Neuronal stem cell (in vitro differentiated cells): ENCODE data around the gene PKHD1.
A peak's percentile ranks its signal among the peaks of the same experiment; 100 is the strongest.

Experiments
- DNase-seq: peaks from one replicate; pipeline ENCODE4 v3.0.0-alpha.2; 2013; ENCODE audit warnings: low spot score
- H2AFZ ChIP-seq: one replicate; pipeline ENCODE4 v1.6.1; 2013; ENCODE audit warnings: mild to moderate bottlenecking, low read length, inconsistent platforms
- H2AK5ac ChIP-seq: 2 replicates; pipeline ENCODE4 v1.6.1; 2013; ENCODE audit warnings: low read depth, mild to moderate bottlenecking, inconsistent platforms, low read length, moderate library complexity, mixed read lengths
- H2BK120ac ChIP-seq: 2 replicates; pipeline ENCODE4 v1.6.1; 2013; ENCODE audit warnings: low read depth, mild to moderate bottlenecking, inconsistent platforms, low read length, moderate library complexity, mixed read lengths
- H2BK12ac ChIP-seq: one replicate; pipeline ENCODE4 v1.6.1; 2013; ENCODE audit warnings: low read length, inconsistent platforms
- H2BK15ac ChIP-seq: 2 replicates; pipeline ENCODE4 v1.6.1; 2013; ENCODE audit warnings: mild to moderate bottlenecking, low read length, inconsistent platforms, mixed read lengths
- H2BK5ac ChIP-seq: one replicate; pipeline ENCODE4 v1.6.1; 2013; ENCODE audit warnings: inconsistent platforms, mild to moderate bottlenecking, low read length, moderate library complexity
- H3K14ac ChIP-seq: one replicate; pipeline ENCODE4 v1.6.1; 2013; ENCODE audit warnings: low read length, inconsistent platforms
- H3K18ac ChIP-seq: 2 replicates; pipeline ENCODE4 v1.6.1; 2013; ENCODE audit warnings: low read length, inconsistent platforms
- H3K23ac ChIP-seq: 2 replicates; pipeline ENCODE4 v1.6.1; 2013; ENCODE audit warnings: low read depth, mild to moderate bottlenecking, mixed read lengths, low read length, inconsistent platforms; ENCODE audit not compliant: poor library complexity
- H3K27ac ChIP-seq: replicated peaks from 3 replicates; pipeline ENCODE4 v1.5.1; 2013; ENCODE audit warnings: low read length, inconsistent platforms
- H3K27me3 ChIP-seq, 3 experiments: 2 replicates each; pipeline ENCODE4 v1.6.1; 2013; ENCODE audit warnings: low read length in 3 of 3, mild to moderate bottlenecking in 2 of 3, inconsistent platforms in 1 of 3, low read depth in 1 of 3, mixed read lengths in 1 of 3, moderate library complexity in 1 of 3; ENCODE audit not compliant: control insufficient read depth in 3 of 3, insufficient read depth in 3 of 3
- H3K36me3 ChIP-seq, 2 donors: replicated peaks in 1 of 2; 2 replicates each; pipeline ENCODE4 v1.6.1; 2013; ENCODE audit warnings: low read length in 2 of 2; ENCODE audit not compliant: control insufficient read depth in 2 of 2, insufficient read depth in 2 of 2
- H3K4ac ChIP-seq: 2 replicates; pipeline ENCODE4 v1.6.1; 2013; ENCODE audit warnings: inconsistent platforms, mild to moderate bottlenecking, low read length, moderate library complexity
- H3K4me1 ChIP-seq, 2 donors: 1 replicate in 1 of 2; 2 replicates in 1 of 2; pipeline ENCODE4 v1.6.1; 2013; ENCODE audit warnings: low read length in 2 of 2, low read depth in 1 of 2; ENCODE audit not compliant: control insufficient read depth in 2 of 2, insufficient read depth in 1 of 2
- H3K4me2 ChIP-seq: one replicate; pipeline ENCODE4 v1.6.1; 2013; ENCODE audit warnings: mild to moderate bottlenecking, low read length, inconsistent platforms; ENCODE audit not compliant: insufficient read depth, poor library complexity, severe bottlenecking
- H3K4me3 ChIP-seq, 2 donors: 2 replicates each; pipeline ENCODE4 v1.5.1; 2013; ENCODE audit warnings: low read length in 2 of 2, mild to moderate bottlenecking in 2 of 2, inconsistent platforms in 1 of 2, moderate library complexity in 1 of 2
- H3K79me1 ChIP-seq: one replicate; pipeline ENCODE4 v1.6.1; 2013; ENCODE audit warnings: low read depth, mild to moderate bottlenecking, inconsistent platforms, low read length, moderate library complexity
- H3K9ac ChIP-seq: one replicate; pipeline ENCODE4 v1.6.1; 2013; ENCODE audit warnings: mild to moderate bottlenecking, low read depth, low read length, inconsistent platforms; ENCODE audit not compliant: poor library complexity
- H3K9me3 ChIP-seq, 2 donors: replicated peaks in 1 of 2; 2 replicates each; pipeline versions ENCODE3 to v1.6.1; 2013; ENCODE audit warnings: low read length in 2 of 2, mild to moderate bottlenecking in 2 of 2, inconsistent platforms in 1 of 2, low read depth in 1 of 2, mixed read lengths in 1 of 2, moderate library complexity in 1 of 2; ENCODE audit not compliant: control insufficient read depth in 2 of 2, insufficient read depth in 1 of 2
- H4K8ac ChIP-seq: one replicate; pipeline ENCODE4 v1.6.1; 2013; ENCODE audit warnings: low read depth, mild to moderate bottlenecking, inconsistent platforms, low read length, moderate library complexity
- H4K91ac ChIP-seq: one replicate; pipeline ENCODE4 v1.6.1; 2013; ENCODE audit warnings: low read length, low read depth, mild to moderate bottlenecking, inconsistent platforms; ENCODE audit not compliant: poor library complexity
- WGBS, 2 donors: extraction: QIAGEN DNeasy Blood & Tissue Kit; methylation state at CpG; one replicate each; pipeline ENCODE4 v1.1.7; 2013; ENCODE audit warnings: missing lambda C conversion rate in 2 of 2, mixed read lengths in 1 of 2; ENCODE audit not compliant: insufficient read length in 2 of 2, insufficient replicate concordance in 1 of 2; ENCODE audit errors: extremely low coverage in 2 of 2; 5-methylcytosine and 5-hydroxymethylcytosine counted together

PKHD1 gene

DNA sequence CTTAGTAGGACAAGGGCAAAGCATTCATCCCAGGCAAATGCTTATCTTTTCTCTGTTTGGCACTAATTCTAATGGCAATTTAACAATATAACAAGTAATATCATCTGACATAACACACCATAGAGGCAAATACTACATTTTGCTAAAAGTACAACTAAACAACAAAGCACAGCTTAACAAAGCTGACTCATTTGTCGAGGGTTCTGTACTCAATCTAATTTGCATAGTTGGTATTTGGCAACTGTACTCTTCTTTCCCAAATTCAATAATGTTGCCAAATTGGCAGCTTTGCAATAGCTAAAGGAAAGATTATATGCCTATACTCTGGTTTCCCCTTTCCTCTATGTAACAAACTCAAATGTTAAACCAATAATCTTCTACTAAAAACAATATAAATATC is 461.0 kb downstream of the PKHD1 start:
- H2BK15ac ChIP-seq, result no peak overlapping the region
- no peak overlapping the region for H2BK12ac ChIP-seq

GRCh38 chr6:51625566-51625965 is 461.8 kb downstream of the PKHD1 start:
- H3K4ac ChIP-seq, result no peak overlapping the region
- H3K4me1 ChIP-seq, result no peaks in the 10 kb centered on the region
- H3K23ac ChIP-seq, result no peak overlapping the region
- no peak overlapping the region for H4K91ac ChIP-seq
- H3K4me3 ChIP-seq, result no peak overlapping the region
- no peaks in the 10 kb centered on the region for H3K79me1 ChIP-seq
- no peak overlapping the region for H2AK5ac ChIP-seq
- no peak overlapping the region for H2BK15ac ChIP-seq
- H3K36me3 ChIP-seq, result no peaks in the 10 kb centered on the region
- H3K4me2 ChIP-seq, result no peak overlapping the region
- H4K8ac ChIP-seq, result no peak overlapping the region
- no peak for DNase-seq
- H3K18ac ChIP-seq, result no peak overlapping the region
- H3K9ac ChIP-seq, result no peak overlapping the region
- no CpG with 5 or more reads among the region's 4 CpGs for WGBS, 2 donors
- H2AFZ ChIP-seq, result no peak overlapping the region
- H3K9me3 ChIP-seq, result no peaks in the 10 kb centered on the region
- H3K14ac ChIP-seq, result no peak overlapping the region
- no peak overlapping the region for H3K27ac ChIP-seq
- no peak overlapping the region for H2BK5ac ChIP-seq
- no peak overlapping the region for H2BK12ac ChIP-seq
- no peaks in the 10 kb centered on the region for H3K27me3 ChIP-seq
- no peak overlapping the region for H2BK120ac ChIP-seq

More for the DNA sequence above, 461.0 kb downstream of the PKHD1 start:
- H3K4me1 ChIP-seq, result no peaks in the 10 kb centered on the region
- H4K8ac ChIP-seq, result no peak overlapping the region
- no peak overlapping the region for H4K91ac ChIP-seq
- H2BK120ac ChIP-seq, result no peak overlapping the region
- no peak overlapping the region for H3K4me3 ChIP-seq
- H2BK5ac ChIP-seq, result no peak overlapping the region
- no peak overlapping the region for H3K18ac ChIP-seq
- no peak overlapping the region for H3K4me2 ChIP-seq
- H3K4ac ChIP-seq, result no peak overlapping the region
- no peaks in the 10 kb centered on the region for H3K36me3 ChIP-seq
- H2AFZ ChIP-seq, result no peak overlapping the region
- WGBS, 2 donors, result no CpG with 5 or more reads among the region's 1 CpG
- H3K79me1 ChIP-seq, result no peaks in the 10 kb centered on the region
- H3K9me3 ChIP-seq, result no peaks in the 10 kb centered on the region
- H3K9ac ChIP-seq, result no peak overlapping the region
- no peaks in the 10 kb centered on the region for H3K27me3 ChIP-seq
- H3K27ac ChIP-seq, result no peak overlapping the region
- H3K23ac ChIP-seq, result no peak overlapping the region
- H2AK5ac ChIP-seq, result no peak overlapping the region
- DNase-seq, result no peak
- no peak overlapping the region for H3K14ac ChIP-seq

DNA sequence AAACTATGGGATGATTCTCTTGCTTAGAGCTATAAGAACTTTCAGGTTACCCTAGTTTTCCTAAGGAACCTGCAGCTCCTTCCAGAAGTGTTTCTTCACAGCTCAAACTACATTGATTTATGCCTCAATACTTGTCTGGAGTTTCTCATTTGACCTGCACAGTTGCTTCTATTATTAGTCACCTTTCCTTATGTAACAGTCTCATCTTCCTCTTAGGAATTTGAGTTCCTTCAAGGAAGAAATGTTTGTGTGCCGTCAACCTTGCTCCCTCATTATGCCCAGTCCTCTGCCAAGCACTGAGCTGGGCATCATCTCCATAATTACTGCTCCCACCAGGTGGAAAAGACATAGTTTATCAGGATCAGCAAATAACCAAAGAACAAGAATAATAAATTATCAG is 466.4 kb downstream of the PKHD1 start:
- no peak overlapping the region for H3K27ac ChIP-seq
- H2AFZ ChIP-seq, result no peak overlapping the region
- H3K4me1 ChIP-seq, result no peaks in the 10 kb centered on the region
- H4K91ac ChIP-seq, result no peak overlapping the region
- H3K14ac ChIP-seq, result no peak overlapping the region
- H3K79me1 ChIP-seq, result no peaks in the 10 kb centered on the region
- H4K8ac ChIP-seq, result no peak overlapping the region
- no peak overlapping the region for H3K23ac ChIP-seq
- H3K4me2 ChIP-seq, result no peak overlapping the region
- no peaks in the 10 kb centered on the region for H3K27me3 ChIP-seq
- H3K18ac ChIP-seq, result no peak overlapping the region
- H2BK120ac ChIP-seq, result no peak overlapping the region
- no peaks in the 10 kb centered on the region for H3K9me3 ChIP-seq
- DNase-seq, result no peak
- no peak overlapping the region for H3K4me3 ChIP-seq
- no peak overlapping the region for H3K4ac ChIP-seq
- H2BK12ac ChIP-seq, result no peak overlapping the region
- no CpG with 5 or more reads among the region's 1 CpG for WGBS, 2 donors
- no peak overlapping the region for H2BK15ac ChIP-seq
- no peak overlapping the region for H3K9ac ChIP-seq
- H2AK5ac ChIP-seq, result no peak overlapping the region
- no peaks in the 10 kb centered on the region for H3K36me3 ChIP-seq
- no peak overlapping the region for H2BK5ac ChIP-seq

GRCh38 chr6:51619042-51619799 is 468.2 kb downstream of the PKHD1 start:
- Histone ChIP-seq H3K14ac (no peak overlapping the region), H3K4ac (no peak overlapping the region), H4K91ac (no peak overlapping the region), H2AFZ (no peak overlapping the region), H3K79me1 (no peaks in the 10 kb centered on the region), H2BK120ac (no peak overlapping the region), H3K4me3 (no peak overlapping the region), H3K27ac (no peak overlapping the region), H2BK15ac (no peak overlapping the region), H3K4me2 (no peak overlapping the region), H3K36me3 (no peaks in the 10 kb centered on the region), H3K4me1 (no peaks in the 10 kb centered on the region), H3K9me3 (no peaks in the 10 kb centered on the region), H3K27me3 (no peaks in the 10 kb centered on the region), H2AK5ac (no peak overlapping the region), H3K9ac (peak overlapping the region; percentile 37), H2BK5ac (no peak overlapping the region), H2BK12ac (no peak overlapping the region), H3K23ac (no peak overlapping the region), H3K18ac (no peak overlapping the region), H4K8ac (no peak overlapping the region)
- no peak for DNase-seq
- WGBS, 2 donors, result no CpG with 5 or more reads among the region's 6 CpGs
